ENCODE results near the gene ODAD2. TPM values are rescaled to one million over a fixed set of nuclear protein-coding genes. Genes with fewer than 3 reads are reported as not detected.

Gene ODAD2
- 0.08 to 0.17 TPM in 2 of 5 replicates, not detected in the others for total RNA-seq (2022; extraction: Qiagen RNA extraction)

GRCh38 chr10:27998954-27999275 is at the start of gene ODAD2:
Gene ODAD2, minus strand, starts transcription at chr10:27999079. Its CDS starts 3,937 bp downstream, at chr10:27995142.

